Activated CD8-positive, alpha-beta memory T cell treated with anti-CD3 and anti-CD28 coated beads for 4 hours (primary cell): ENCODE measurements around the gene TTLL11.
"Not testable (repeated sequence)": the region's sequence is repeated elsewhere in the genome, so short reads cannot be mapped to it uniquely, and the experiment has no call there.

Experiments
- DNase-seq, 2 donors: peaks; one replicate each; pipeline ENCODE4 v3.0.0-alpha.2; 2020; ENCODE audit warnings: low read depth in 2 of 2

Gene TTLL11

DNA sequence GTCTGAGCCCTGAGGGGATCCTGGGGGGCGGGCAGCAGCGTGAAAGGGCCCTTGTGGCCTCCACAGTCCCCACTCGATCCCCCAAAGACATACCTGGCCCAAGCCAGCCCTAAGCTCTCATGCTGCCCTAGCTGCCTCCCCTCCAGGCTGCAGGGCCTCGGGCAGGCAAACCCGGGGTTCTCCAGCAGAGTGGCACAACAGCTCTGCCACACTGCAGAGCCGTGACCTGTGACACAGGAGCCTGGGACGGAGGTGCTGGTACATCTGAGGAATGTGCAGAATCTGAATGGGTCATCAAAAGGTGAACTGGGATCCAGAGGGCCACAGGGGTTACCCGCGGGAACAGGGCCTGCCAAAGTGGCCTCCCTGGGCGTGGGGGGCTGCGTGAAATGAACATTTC is 278.5 kb downstream of the TTLL11 start:
- DNase-seq = no peak

DNA sequence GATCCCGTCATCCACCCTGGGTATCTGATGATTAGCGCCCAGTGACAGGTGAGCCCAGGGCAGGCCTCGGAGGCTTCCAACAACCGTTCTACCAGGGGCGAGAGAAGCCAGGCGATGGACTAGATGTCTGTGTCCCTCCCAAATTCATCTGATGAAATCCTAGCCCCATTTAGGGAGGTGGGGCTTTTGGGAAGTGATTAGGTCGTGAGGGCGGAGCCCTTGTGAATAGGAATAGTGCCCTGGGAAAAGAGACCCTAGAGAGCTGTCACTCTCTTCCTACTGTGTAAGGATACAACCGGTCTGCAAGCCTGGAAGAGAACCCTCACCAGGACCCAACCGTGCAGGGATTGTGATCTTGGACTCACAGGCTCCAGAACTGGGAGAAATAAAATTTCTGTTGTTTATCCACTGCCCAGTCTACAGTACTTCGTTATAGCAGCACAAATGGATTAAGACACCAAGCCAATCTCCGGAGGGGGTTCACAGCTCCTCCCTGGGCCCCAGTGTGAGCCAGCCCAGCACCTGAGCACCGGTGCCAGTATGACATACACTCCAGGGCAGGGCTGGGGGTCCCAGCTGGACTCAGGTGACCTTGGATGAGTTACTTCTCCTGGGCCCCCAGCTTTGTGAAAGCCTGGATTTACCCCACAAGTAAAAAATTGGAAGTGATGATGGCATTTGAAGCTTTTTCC is 279.4 kb downstream of the TTLL11 start:
- DNase-seq = no peak

- DNase-seq = no peak
Observed at GRCh38 chr9:121812159-121812735, 280.9 kb downstream of the TTLL11 start.

- DNase-seq = no peak
Observed at GRCh38 chr9:121811751-121812150, 281.4 kb downstream of the TTLL11 start.

- DNase-seq = no peak
Observed at GRCh38 chr9:121811140-121811539, 282.0 kb downstream of the TTLL11 start.

GRCh38 chr9:121810489-121810888 is 282.6 kb downstream of the TTLL11 start:
- no peak for DNase-seq

- no peak for DNase-seq
Observed at GRCh38 chr9:121809356-121810050, 283.6 kb downstream of the TTLL11 start.

GRCh38 chr9:121808781-121809180 is 284.3 kb downstream of the TTLL11 start:
- no peak for DNase-seq

- DNase-seq = no peak
Observed at GRCh38 chr9:121807823-121808278, 285.3 kb downstream of the TTLL11 start.

DNA sequence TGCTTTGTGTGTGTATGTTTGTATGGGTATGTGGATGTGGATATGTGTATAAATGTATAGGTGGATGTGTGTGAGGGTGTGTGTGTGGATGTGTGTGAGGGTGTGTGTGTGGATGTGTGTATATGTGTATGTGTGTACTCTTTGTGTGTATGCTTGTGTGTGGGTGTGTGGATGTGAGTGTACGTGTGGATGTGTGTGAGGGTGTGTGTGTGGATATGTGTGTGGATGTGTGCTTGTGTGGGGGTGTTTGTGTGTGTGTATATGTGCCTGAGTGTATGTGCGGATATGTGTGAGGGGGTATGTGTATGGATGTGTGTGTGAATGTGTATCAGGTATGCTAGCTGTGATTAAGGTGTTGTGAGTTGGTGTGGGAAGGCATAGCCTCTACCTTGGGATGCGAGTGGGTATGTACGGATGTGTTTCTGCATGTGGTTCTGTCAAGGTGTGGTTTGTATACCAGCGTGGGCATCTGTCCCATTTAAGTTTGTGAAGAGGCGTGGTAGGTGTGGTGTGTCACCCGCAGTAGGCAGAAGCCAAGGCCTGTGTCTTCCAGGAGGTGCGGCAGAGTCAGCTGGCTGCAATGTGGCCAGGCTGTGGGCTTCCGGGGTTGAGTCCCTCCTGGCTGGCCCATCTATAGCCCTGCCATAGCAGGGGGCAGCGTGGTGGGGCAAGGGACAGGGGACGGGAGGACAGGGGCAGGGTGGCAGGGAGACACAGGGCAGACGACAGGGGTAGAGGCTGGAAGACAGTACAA is 285.9 kb downstream of the TTLL11 start:
- no peak for DNase-seq

GRCh38 chr9:121802753-121803152 is 290.4 kb downstream of the TTLL11 start:
- DNase-seq = no peak

GRCh38 chr9:121801579-121801978 is 291.5 kb downstream of the TTLL11 start:
- DNase-seq = no peak

GRCh38 chr9:121800376-121800775 is 292.7 kb downstream of the TTLL11 start:
- no peak for DNase-seq

GRCh38 chr9:121798941-121799340 is 294.2 kb downstream of the TTLL11 start:
- no peak for DNase-seq

- DNase-seq = no peak
Observed at GRCh38 chr9:121797081-121797480, 296.0 kb downstream of the TTLL11 start.

GRCh38 chr9:121794334-121794733 is 298.8 kb downstream of the TTLL11 start:
- DNase-seq = not testable (repeated sequence)

DNA sequence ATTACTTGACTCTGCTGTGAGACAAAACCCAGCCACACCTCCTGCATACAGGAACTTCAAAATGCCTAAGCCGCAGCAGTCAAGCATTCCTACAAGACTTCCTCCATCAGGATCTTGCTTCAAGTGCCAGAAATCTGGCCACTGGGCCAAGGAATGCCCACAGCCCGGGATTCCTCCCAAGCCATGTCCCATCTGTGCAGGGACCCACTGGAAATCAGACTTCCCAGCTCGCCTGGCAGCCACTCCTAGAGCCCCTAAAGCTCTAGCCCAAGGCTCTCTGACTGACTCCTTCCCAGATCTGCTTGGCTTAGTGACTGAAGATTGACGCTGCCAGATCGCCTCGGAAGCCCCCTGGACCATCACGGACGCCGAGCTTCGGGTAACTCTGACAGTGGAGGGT is 300.6 kb downstream of the TTLL11 start:
- DNase-seq = not testable (repeated sequence)

GRCh38 chr9:121790841-121791240 is 302.3 kb downstream of the TTLL11 start:
- DNase-seq = no peak

DNA sequence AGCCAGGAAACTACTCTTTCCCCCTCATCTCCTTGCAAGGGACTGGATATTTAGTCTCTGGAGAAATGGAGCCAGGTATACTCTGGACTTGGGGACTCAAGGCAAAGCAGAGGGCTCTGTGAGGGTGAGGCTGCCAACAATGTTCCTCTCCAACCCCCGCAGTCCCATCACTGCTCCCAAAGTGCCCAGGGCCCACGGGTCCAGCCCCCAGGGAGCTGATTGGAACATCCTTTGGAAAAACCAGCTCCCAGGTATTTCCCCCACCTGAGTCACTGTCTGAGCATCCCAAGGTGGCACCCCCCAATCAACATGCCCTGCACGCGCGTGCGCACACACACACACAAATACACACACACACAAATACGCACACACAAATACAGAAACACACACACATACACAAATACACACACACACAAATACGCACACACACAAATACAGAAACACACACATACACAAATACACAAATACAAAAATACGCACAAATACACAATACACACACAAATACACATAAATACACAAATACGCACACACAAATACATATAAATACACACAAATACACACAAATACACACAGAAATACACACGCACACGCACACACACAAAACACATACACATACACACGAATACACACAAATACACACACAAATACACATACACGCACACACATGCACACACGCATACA is 304.3 kb downstream of the TTLL11 start:
- DNase-seq = no peak

DNA sequence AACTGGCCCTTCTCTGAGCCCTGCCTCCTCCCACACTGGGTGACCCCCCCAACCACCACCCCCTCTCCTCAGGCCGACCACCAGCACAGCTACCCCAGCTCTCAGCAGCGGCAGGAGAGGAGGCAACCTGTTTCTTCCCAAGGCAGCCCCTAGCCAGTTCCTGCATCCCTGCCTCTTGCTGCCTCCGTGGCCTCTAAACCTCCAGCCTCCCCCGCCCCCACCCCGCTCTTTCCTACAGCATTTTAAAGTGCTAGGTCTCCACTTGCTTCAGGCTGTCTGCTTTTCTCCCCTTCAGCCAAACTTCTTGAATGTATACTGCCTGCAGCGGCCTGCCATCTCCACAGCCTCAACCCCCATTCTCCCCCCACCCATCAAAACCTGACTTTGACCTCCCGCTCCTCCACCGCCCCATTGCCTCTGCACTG is 306.1 kb downstream of the TTLL11 start:
- no peak for DNase-seq

GRCh38 chr9:121786543-121786948 is 306.6 kb downstream of the TTLL11 start:
- DNase-seq = no peak
